Measurements from ENCODE around the gene AJAP1. TPM values are rescaled to one million over a fixed set of nuclear protein-coding genes. Genes with fewer than 3 reads are reported as not detected.

AJAP1 gene
- total RNA-seq, 1 experiment from 2014 or later = not detected

DNA sequence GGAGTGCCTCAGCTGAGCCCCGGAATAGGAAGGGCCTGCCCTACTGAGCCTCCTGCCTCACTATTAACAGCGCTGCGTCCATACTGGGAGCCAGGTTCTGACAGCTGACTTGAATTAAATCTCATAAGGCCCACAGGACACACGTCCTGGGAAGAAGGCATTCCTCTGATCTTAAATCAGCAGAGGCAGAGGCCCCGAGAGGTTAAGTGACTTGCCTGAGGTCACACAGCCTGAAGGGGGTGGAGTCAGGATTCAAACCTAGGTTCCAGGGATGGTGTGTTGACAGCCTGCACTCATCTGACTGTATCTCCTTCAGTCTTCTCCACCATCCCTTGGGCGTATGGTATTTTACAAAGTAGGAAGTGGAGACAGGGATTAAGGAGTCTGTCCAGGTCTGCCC is 79.8 kb downstream of the AJAP1 start:
- Histone ChIP-seq H3K4me3 (replicated peaks in 1 of 2; ENCODE audit: low read depth in 1 of 2, low read length in 2 of 2) (no peak overlapping the region), H4K20me1 (ENCODE audit: insufficient read depth) (no peaks in the 10 kb centered on the region), H3K4me2 (ENCODE audit: low read length) (no peak overlapping the region), H3K36me3 (ENCODE audit: control insufficient read depth in 1 of 2, insufficient read depth in 2 of 2, low read length in 2 of 2) (no peaks in the 10 kb centered on the region), H3K9ac (ENCODE audit: low read length) (no peak overlapping the region), H3K27ac (ENCODE audit: low read depth, low read length) (no peak overlapping the region), H3K9me2 (ENCODE audit: insufficient read depth) (no peaks in the 10 kb centered on the region), H3K79me2 (ENCODE audit: insufficient read depth, low read length) (no peaks in the 10 kb centered on the region), H3K9me3 (ENCODE audit: control insufficient read depth in 1 of 2, insufficient read depth in 1 of 2, low read depth in 1 of 2, low read length in 2 of 2) (peaks cover 0 to 3% of the 10 kb centered on the region in 2 experiments; a peak in 1 of 4 replicates), H3K4me1 (ENCODE audit: control insufficient read depth in 1 of 2, insufficient read depth in 2 of 2, low read length in 2 of 2) (no peaks in the 10 kb centered on the region), H2AFZ (ENCODE audit: low read depth, low read length, poor library complexity, severe bottlenecking) (no peak overlapping the region), H3K27me3 (ENCODE audit: insufficient read depth, low read length) (no peaks in the 10 kb centered on the region)
- CTCF ChIA-PET = no interaction called here
- DNase-seq (ENCODE audit: low read depth, low spot score) (no peak), ATAC-seq (no peak)
- TF ChIP-seq ZNF274 (IDR thresholded peaks at IDR 0.05; ENCODE audit: low read depth, low read length) (no peak), SIN3A (IDR thresholded peaks at IDR 0.05; ENCODE audit: low read depth) (no peak), POLR2AphosphoS5 (IDR thresholded peaks at IDR 0.05; ENCODE audit: low read depth, low read length) (no peak), YY1 (IDR thresholded peaks at IDR 0.05; ENCODE audit: extremely low read depth, insufficient replicate concordance, low read depth, low read length) (no peak), JUND (IDR thresholded peaks at IDR 0.05) (no peak), RAD21 (IDR thresholded peaks at IDR 0.05; ENCODE audit: low read depth) (no peak), CBX3 (IDR thresholded peaks at IDR 0.05; ENCODE audit: low read depth) (no peak), EZH2phosphoT487 (IDR thresholded peaks at IDR 0.05; ENCODE audit: borderline replicate concordance) (no peak), EZH2 (IDR thresholded peaks at IDR 0.05) (no peak), ELF1 (IDR thresholded peaks at IDR 0.05; ENCODE audit: borderline replicate concordance, low read depth) (no peak)
- TF ChIP-seq, protein P1, sequence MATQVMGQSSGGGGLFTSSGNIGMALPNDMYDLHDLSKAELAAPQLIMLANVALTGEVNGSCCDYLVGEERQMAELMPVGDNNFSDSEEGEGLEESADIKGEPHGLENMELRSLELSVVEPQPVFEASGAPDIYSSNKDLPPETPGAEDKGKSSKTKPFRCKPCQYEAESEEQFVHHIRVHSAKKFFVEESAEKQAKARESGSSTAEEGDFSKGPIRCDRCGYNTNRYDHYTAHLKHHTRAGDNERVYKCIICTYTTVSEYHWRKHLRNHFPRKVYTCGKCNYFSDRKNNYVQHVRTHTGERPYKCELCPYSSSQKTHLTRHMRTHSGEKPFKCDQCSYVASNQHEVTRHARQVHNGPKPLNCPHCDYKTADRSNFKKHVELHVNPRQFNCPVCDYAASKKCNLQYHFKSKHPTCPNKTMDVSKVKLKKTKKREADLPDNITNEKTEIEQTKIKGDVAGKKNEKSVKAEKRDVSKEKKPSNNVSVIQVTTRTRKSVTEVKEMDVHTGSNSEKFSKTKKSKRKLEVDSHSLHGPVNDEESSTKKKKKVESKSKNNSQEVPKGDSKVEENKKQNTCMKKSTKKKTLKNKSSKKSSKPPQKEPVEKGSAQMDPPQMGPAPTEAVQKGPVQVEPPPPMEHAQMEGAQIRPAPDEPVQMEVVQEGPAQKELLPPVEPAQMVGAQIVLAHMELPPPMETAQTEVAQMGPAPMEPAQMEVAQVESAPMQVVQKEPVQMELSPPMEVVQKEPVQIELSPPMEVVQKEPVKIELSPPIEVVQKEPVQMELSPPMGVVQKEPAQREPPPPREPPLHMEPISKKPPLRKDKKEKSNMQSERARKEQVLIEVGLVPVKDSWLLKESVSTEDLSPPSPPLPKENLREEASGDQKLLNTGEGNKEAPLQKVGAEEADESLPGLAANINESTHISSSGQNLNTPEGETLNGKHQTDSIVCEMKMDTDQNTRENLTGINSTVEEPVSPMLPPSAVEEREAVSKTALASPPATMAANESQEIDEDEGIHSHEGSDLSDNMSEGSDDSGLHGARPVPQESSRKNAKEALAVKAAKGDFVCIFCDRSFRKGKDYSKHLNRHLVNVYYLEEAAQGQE (IDR thresholded peaks at IDR 0.05; ENCODE audit: low read depth) = no peak
- TF ChIP-seq, protein P2, sequence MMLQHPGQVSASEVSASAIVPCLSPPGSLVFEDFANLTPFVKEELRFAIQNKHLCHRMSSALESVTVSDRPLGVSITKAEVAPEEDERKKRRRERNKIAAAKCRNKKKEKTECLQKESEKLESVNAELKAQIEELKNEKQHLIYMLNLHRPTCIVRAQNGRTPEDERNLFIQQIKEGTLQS (IDR thresholded peaks at IDR 0.05) = no peak
- TF ChIP-seq, protein P3, sequence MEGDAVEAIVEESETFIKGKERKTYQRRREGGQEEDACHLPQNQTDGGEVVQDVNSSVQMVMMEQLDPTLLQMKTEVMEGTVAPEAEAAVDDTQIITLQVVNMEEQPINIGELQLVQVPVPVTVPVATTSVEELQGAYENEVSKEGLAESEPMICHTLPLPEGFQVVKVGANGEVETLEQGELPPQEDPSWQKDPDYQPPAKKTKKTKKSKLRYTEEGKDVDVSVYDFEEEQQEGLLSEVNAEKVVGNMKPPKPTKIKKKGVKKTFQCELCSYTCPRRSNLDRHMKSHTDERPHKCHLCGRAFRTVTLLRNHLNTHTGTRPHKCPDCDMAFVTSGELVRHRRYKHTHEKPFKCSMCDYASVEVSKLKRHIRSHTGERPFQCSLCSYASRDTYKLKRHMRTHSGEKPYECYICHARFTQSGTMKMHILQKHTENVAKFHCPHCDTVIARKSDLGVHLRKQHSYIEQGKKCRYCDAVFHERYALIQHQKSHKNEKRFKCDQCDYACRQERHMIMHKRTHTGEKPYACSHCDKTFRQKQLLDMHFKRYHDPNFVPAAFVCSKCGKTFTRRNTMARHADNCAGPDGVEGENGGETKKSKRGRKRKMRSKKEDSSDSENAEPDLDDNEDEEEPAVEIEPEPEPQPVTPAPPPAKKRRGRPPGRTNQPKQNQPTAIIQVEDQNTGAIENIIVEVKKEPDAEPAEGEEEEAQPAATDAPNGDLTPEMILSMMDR (IDR thresholded peaks at IDR 0.05 in 2 of 3, conservative IDR thresholded peaks at IDR 0.05 in 1 of 3; ENCODE audit: borderline replicate concordance in 1 of 3, insufficient read depth in 1 of 3, low read depth in 2 of 3, low read length in 2 of 3) = no peak
- RAD21 ChIA-PET (ENCODE audit: low non-redundant PET in 1 of 2, low total read pairs in 2 of 2, uncharacterized antibody in 2 of 2, unreplicated experiment in 2 of 2) = no interaction called here
- POLR2A ChIA-PET = no interaction called here
- intact Hi-C loops (cut with micrococcal nuclease) = no loop called here
- BruUV-seq (replicated peaks) = no TSS peak

Data from HCT116 (cell line).